Dermis blood vessel endothelial cell (primary cell): Measurements from ENCODE around the gene DOCK8. TPM values are rescaled to one million over a fixed set of nuclear protein-coding genes. Genes with fewer than 3 reads are reported as not detected.
"Not testable (repeated sequence)": the region's sequence is repeated elsewhere in the genome, so short reads cannot be mapped to it uniquely, and the experiment has no call there.

ENCODE experiments used
- DNase-seq: peaks from one replicate; pipeline ENCODE4 v3.0.0; 2010
- total RNA-seq: library from RNA; depleted of rRNA; stranded (reverse); fragments of >200 nt; gene quantifications from 2 replicates; pipeline ENCODE4 v1.2.3, GENCODE V29; 2014

The DOCK8 gene
- total RNA-seq, 1 donor from 2014 or later = 6.8 TPM

- DNase-seq = no peak
Observed at GRCh38 chr9:227860-228259, 13.2 kb downstream of the DOCK8 start.

DNA sequence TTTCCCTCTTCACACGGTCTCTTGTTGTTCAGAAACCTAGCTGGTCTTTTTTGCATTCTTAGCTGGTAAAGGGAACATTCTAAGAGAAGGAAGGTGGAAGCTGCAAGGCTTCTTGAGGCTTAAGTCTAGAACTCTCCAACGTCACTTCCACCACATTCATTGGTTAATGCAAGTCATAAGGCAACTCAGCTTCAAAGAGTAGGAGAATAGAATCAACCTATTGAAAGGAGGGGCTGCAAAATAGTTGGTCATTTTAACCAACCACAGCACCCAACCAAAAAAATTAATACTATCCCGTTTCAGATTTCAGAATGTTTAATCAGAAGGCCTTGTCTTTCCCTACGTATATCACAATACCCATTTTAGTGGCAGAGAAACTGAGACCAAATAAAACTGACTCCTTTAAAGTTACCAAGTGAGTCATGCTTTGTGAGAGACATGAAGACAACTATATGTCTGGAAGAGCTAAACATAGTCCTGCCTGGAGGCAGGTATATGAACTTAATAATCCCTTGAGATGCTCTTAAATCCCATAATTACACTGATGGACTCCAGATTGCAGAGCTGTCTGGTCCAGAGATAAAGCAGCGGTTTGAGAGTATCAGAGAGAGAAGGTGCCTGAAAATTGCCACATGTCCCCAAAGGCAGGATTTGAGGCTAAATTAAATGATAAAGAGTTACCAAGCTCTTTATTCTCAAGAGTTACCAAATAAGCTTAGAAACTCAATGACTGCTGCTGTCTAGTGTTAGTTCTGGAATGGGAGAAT lies 14.4 kb downstream of the DOCK8 start:
- DNase-seq = no peak

GRCh38 chr9:231625-232024 lies 17.0 kb downstream of the DOCK8 start:
- DNase-seq = not testable (repeated sequence)

GRCh38 chr9:233708-234107 lies 19.0 kb downstream of the DOCK8 start:
- not testable (repeated sequence) for DNase-seq

DNA sequence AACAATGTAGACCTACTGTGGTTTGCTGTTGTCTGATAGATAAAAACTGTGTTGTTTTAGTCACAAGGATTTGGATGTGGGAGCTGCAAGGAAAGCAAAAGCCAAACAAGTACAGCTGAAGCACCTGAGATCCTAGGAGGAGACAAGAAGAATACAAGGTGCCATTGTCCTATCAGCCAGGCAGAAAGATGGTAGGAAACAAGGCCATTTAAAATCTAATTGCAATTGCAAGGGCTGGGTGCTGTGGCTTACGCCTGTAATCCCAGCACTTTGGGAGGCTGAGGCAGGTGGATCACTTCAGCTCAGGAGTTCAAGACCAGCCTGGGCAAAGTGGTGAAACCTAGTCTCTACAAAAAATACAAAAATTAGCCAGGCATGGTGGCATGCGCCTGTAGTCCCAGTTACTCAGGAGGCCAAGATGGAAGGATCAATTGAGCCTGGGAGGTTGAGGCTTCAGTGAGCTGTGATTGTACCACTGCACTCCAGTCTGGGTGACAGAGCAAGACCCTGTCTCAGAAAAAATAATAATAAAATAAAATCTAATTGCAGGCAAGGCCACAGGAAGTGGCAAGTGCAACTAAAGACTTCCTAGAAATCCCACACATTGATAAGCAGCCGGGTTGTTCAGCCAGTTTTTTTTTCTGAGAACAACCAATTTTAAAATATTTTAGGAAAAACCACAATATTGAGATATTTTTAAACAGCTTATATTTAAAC lies 22.6 kb downstream of the DOCK8 start:
- no peak for DNase-seq

GRCh38 chr9:237858-238345 lies 23.2 kb downstream of the DOCK8 start:
- no peak for DNase-seq

GRCh38 chr9:242461-243080 lies 27.9 kb downstream of the DOCK8 start:
- DNase-seq = no peak

- DNase-seq = no peak
Observed at GRCh38 chr9:248278-248961, 33.8 kb downstream of the DOCK8 start.

GRCh38 chr9:249025-249424 lies 34.4 kb downstream of the DOCK8 start:
- no peak for DNase-seq

DNA sequence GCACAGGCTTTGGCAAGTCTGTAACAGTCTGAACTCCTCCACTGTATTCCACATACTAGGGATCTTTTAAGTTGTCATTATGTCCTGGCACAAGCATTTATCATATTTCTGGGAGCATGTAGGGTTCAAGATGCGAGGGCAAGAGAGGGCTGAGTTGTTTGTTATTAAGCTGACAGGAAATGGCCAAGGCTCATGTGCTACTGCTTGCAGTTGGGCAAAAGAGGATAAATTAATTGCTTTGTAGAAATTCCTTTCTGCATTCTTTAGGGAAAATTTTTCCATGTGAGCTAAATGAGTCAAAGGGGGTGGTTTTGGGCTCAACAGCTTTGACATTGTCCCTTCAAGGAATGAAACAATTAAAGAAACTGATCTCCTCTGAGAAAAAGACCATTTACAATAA lies 35.4 kb downstream of the DOCK8 start:
- DNase-seq = peak; percentile 35

DNA sequence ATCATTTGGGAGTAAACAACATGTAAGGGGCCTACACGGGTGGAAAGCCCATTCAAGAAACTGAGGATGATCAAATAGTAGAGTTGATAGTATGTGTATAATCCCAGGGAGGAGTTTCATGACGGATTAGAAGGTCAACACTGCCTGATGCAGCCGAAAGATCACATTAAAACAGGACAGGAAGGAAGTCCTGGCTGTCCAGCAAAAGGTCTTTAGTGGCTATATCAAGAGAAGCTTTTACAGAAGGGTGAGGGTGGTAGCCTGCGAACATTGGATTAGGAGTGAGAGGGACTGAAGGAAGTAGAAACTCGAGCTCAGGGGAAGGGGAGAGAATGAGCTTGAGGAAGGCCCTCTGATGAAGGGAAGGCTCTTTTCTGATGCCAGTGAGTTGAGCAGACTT lies 36.0 kb downstream of the DOCK8 start:
- DNase-seq = no peak

- no peak for DNase-seq
Observed at GRCh38 chr9:251398-251797, 36.7 kb downstream of the DOCK8 start.

DNA sequence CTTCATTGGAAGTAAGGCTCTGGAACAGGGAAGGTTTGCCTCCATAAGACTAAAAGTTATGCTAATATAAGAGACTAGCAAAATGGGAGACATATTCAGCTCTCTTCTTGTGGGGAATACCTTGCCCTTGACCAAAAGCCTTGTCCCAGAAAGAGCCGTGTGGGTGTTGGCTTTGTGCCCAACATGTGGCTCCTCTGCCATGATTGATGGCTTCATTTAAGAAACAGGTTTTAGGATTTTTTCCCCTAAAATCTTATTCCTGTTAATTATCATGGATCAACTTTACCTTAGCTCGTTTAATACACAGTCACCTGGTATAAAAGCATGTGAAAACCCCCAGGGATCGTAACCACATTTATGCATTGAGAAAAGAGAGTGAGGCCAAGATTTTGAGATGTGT lies 38.9 kb downstream of the DOCK8 start:
- DNase-seq = no peak

- no peak for DNase-seq
Observed at GRCh38 chr9:254516-254915, 39.9 kb downstream of the DOCK8 start.

DNA sequence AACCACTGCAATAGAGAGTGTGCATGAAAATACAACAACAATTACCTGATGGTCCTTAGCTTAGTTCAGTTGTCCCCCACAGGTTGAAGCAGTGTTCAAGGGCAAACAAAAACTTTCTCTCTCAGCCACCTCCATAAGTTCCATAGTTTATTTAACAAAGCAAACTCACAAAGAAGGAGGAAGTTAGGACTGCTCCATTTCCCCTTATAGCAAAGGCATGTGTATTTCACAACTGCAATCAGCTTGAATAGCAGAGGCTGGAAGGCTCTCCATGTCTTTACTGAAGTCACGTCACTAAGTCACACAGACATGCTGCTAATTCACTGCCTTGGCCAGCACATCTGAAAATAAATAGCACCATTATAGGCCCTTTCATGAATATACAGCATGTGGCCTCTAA lies 43.3 kb downstream of the DOCK8 start:
- DNase-seq = no peak

DNA sequence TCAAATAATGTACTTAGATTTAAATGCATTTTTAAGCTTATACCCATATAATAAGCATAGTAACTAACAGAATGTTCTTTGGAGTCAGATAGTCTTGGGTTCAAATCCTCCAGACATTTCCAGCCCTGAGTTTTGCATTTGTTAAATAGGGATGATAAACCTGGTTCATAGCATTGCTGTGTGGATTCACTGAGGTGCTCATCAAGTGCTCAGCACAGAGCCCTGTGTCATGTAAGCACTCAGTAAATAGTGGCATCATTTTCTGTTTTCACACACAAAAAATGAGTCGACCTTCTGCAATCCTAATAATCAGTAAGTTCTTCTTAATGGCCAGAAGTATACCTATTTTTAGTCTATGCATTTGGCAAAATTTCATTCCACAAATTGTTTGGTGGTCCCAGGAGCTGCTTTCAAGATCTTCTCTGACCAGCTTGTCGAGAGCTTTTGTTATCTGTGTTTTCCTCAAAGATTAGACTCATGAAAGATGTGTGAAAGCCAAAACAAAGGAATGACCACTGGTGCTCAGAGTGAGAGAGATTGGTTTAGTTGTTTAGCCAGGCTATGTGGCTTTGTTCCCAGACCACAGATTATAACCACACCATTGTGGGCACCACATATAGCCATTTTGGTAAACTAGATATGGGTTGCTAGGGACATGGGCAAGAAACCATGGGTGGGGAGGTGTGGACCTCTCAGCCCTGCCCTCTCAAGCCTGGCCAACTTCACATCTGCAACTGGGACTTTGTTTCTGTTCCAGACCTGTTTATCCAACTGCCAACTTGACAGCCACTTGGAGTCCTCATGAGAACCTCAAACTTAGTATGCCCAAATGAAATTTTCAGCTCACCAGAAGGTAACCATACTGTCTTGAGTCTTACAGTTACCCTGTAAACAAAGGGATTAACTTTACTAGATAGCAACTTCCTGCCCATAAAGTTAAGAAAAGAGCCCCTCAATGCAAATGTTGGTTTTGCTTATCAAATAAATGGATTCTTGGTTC lies 45.0 kb downstream of the DOCK8 start:
- DNase-seq = no peak

DNA sequence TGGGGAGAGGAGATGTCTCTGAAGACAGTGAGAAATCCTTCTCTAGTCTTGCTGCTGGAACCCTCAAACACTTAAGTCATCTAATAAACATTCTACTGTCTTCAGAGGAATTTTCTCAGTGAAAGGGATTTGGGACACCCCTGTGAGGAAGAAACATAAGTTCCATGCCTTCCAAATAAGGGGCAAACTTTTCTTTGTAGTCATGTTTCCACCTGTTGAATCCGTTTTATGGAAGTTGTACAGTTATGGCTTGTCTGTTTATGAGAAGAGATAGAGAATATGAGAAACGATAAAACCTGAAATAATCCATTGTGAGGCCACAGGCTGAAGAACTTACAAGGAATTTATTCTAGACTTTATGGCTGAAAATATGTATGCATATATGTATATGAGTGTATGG lies 49.6 kb downstream of the DOCK8 start:
- no peak for DNase-seq

DNA sequence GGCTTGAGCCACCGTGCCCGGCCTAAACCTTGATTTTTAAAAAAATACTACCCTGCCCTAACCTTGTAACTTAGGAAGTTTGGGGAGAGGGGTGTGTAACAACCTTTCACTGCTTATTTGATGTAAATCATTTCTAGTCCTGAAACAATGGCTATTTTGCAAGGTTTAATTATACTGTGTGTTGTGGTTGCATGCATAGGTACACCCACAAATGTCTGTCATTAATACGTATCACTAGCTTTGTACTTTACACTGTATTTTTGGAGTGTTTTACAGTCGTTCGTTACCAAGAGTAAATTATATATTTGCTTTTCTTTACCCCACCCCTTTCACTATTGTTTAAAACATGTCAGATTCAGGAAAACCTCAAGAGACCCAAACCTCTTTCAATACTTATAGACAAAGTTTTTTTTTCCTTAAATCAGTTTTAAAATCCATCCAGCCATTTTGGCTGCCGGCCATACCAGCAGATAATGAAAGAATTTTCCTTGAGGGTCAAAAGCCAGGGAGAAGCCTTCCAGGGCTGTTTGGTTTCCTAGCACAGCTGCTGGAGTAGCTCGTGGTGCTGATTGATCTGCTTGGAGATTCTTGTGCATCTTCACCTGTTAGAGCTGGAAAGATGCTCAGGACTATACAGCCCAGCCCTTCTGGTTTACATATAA lies 50.7 kb downstream of the DOCK8 start:
- no peak for DNase-seq

GRCh38 chr9:266228-266627 lies 51.6 kb downstream of the DOCK8 start:
- no peak for DNase-seq

- no peak for DNase-seq
Observed at GRCh38 chr9:268616-269015, 54.0 kb downstream of the DOCK8 start.

GRCh38 chr9:269081-269711 lies 54.5 kb downstream of the DOCK8 start:
- DNase-seq = no peak
